Measurements from ENCODE around the gene CCDC7. TPM values are rescaled to one million over a fixed set of nuclear protein-coding genes. Genes with fewer than 3 reads are reported as not detected.
A peak's percentile ranks its signal among the peaks of the same experiment; 100 is the strongest.

Gene CCDC7
- total RNA-seq, 1 donor from 2014 or later, result 22.8 TPM

- intact Hi-C loops (cut with DNase I), result no loop called here
- Histone ChIP-seq H3K4me3 (no peak overlapping the region), H3K9me3 (no peaks in the 10 kb centered on the region), H3K36me3 (no peaks in the 10 kb centered on the region), H3K27me3 (ENCODE audit: low read depth) (no peaks in the 10 kb centered on the region), H3K4me1 (no peaks in the 10 kb centered on the region), H3K27ac (no peak overlapping the region)
- ATAC-seq (no peak), DNase-seq (no peak)
- TF ChIP-seq, protein P1, sequence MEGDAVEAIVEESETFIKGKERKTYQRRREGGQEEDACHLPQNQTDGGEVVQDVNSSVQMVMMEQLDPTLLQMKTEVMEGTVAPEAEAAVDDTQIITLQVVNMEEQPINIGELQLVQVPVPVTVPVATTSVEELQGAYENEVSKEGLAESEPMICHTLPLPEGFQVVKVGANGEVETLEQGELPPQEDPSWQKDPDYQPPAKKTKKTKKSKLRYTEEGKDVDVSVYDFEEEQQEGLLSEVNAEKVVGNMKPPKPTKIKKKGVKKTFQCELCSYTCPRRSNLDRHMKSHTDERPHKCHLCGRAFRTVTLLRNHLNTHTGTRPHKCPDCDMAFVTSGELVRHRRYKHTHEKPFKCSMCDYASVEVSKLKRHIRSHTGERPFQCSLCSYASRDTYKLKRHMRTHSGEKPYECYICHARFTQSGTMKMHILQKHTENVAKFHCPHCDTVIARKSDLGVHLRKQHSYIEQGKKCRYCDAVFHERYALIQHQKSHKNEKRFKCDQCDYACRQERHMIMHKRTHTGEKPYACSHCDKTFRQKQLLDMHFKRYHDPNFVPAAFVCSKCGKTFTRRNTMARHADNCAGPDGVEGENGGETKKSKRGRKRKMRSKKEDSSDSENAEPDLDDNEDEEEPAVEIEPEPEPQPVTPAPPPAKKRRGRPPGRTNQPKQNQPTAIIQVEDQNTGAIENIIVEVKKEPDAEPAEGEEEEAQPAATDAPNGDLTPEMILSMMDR (IDR thresholded peaks at IDR 0.05), result no peak
Measured at GRCh38 chr10:32426186-32426585, 19.8 kb upstream of the CCDC7 start.

GRCh38 chr10:32433542-32433941, 12.4 kb upstream of the CCDC7 start:
- TF ChIP-seq, protein P1 (IDR thresholded peaks at IDR 0.05), result no peak
- intact Hi-C loops (cut with DNase I), result no loop called here

DNA sequence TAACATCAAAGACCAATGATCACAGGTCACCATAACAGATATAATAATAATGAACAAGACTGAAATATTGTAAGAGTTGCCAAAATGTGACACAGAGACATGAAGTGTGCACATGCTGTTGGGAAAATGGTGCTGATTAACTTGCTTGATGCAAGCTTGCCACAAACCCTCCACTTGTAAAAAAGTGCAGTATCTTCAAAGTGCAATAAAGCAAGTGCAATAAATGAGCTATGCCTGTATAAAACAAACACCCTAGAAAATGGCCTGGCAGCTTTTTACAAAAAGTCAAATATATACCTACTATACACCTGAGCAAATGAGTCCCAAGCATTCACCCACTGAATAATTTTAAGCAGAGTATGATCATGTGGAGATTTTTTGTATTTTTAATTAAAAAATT, 9.7 kb upstream of the CCDC7 start:
- DNase-seq (no peak), ATAC-seq (no peak)
- TF ChIP-seq, protein P1 (IDR thresholded peaks at IDR 0.05), result no peak
- Histone ChIP-seq H3K9me3 (no peaks in the 10 kb centered on the region), H3K27me3 (ENCODE audit: low read depth) (no peaks in the 10 kb centered on the region), H3K4me3 (no peak overlapping the region), H3K4me1 (no peaks in the 10 kb centered on the region), H3K27ac (no peak overlapping the region), H3K36me3 (no peaks in the 10 kb centered on the region)
- intact Hi-C loops (cut with DNase I), result no loop called here

More at GRCh38 chr10:32433542-32433941, 12.4 kb upstream of the CCDC7 start:
- ATAC-seq (no peak), DNase-seq (no peak)
- Histone ChIP-seq H3K27me3 (ENCODE audit: low read depth) (no peaks in the 10 kb centered on the region), H3K36me3 (no peaks in the 10 kb centered on the region), H3K9me3 (no peaks in the 10 kb centered on the region), H3K27ac (no peak overlapping the region), H3K4me1 (no peaks in the 10 kb centered on the region), H3K4me3 (no peak overlapping the region)

DNA sequence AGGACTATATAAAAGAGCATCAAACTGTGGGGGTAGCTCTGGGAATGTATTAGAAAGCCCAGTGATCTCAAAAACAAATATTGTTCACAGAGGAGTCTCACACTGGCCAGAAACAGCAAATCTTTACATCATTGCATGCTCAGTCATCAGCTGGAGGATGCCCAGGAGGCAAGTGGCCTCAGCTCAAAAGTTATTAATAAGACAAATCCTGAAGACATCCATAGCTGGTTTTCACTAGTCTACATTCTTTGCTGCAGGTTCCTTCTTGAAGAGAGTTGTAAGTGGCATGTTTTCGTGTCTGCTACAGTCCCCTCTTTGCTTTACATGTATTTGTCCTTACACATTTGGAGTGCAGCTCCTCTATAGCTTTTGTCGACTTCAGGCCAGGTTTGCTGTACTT, 8.6 kb upstream of the CCDC7 start:
- no peaks in the 10 kb centered on the region for H3K4me1 ChIP-seq
- H3K4me3 ChIP-seq, result no peak overlapping the region
- intact Hi-C loops (cut with DNase I), result no loop called here
- TF ChIP-seq, protein P1 (IDR thresholded peaks at IDR 0.05), result no peak
- H3K27me3 ChIP-seq (ENCODE audit: low read depth), result no peaks in the 10 kb centered on the region
- no peak for DNase-seq
- no peaks in the 10 kb centered on the region for H3K36me3 ChIP-seq
- no peak overlapping the region for H3K27ac ChIP-seq
- no peak for ATAC-seq
- H3K9me3 ChIP-seq, result no peaks in the 10 kb centered on the region

DNA sequence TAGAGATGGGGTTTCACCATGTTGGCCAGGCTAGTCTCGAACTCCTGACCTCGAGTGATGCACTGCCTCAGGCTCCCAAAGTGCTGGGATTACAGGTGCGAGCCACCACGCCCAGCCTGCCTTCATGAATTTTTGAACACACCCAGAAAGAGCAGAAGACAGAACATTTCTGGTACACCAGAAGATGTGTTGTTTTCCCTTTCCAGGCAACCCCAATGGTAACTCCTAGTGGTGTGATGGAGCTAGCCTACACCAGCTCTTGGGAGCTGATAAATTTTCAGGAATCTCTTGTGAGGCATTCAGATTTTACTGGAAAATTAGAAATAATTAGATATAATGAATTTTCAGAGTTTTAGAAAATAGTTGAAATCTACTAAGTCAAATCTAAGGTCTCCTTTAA, 904 bp upstream of the CCDC7 start:
- Histone ChIP-seq H3K27me3 (ENCODE audit: low read depth) (no peaks in the 10 kb centered on the region), H3K36me3 (no peaks in the 10 kb centered on the region), H3K27ac (peak overlapping the region; percentile 98), H3K9me3 (no peaks in the 10 kb centered on the region), H3K4me3 (peak overlapping the region; percentile 80), H3K4me1 (peaks cover 14% of the 10 kb centered on the region)
- TF ChIP-seq, protein P1 (IDR thresholded peaks at IDR 0.05), result no peak
- intact Hi-C loops (cut with DNase I), result no loop called here
- ATAC-seq, result no peak
- no peak for DNase-seq
